AG09309 (cell line): Measurements from ENCODE around the gene CACNA1C.

Source experiments
- DNase-seq: peaks from one replicate; pipeline ENCODE4 v3.0.0-alpha.2; 2010; ENCODE audit warnings: low read depth
- H3K4me3 ChIP-seq: 2 replicates; pipeline ENCODE4 v1.5.1; 2011; ENCODE audit warnings: mild to moderate bottlenecking, low read depth, low read length, moderate library complexity; ENCODE audit not compliant: control insufficient read depth
- TF ChIP-seq, protein P1 (sequence below): IDR thresholded peaks from 2 replicates; pipeline ENCODE4 v1.5.1; 2011; ENCODE audit warnings: mild to moderate bottlenecking, low read depth, low read length, inconsistent platforms; ENCODE audit not compliant: insufficient read depth, control insufficient read depth; ENCODE audit errors: missing control alignments

The CACNA1C gene

DNA sequence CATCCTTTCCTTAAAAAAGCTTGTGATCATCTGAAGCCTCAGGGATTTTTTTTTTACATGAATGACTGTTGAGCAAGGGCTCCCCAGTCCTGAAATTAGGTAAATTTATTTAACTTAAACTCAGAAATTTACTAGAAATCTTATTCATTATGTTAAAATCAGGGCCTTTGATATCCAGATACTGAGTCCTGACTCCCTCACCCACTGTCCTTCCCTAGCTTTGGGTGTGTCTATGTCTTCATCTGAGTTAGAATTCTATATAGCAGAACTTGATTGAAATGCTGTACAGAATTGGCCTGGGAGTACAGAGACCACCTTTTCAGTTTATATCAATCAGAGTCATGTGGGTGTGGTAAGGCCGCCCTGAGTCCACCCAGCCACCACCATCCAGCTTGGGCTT, 260.0 kb downstream of the CACNA1C start:
- DNase-seq = no peak
- TF ChIP-seq, protein P1, sequence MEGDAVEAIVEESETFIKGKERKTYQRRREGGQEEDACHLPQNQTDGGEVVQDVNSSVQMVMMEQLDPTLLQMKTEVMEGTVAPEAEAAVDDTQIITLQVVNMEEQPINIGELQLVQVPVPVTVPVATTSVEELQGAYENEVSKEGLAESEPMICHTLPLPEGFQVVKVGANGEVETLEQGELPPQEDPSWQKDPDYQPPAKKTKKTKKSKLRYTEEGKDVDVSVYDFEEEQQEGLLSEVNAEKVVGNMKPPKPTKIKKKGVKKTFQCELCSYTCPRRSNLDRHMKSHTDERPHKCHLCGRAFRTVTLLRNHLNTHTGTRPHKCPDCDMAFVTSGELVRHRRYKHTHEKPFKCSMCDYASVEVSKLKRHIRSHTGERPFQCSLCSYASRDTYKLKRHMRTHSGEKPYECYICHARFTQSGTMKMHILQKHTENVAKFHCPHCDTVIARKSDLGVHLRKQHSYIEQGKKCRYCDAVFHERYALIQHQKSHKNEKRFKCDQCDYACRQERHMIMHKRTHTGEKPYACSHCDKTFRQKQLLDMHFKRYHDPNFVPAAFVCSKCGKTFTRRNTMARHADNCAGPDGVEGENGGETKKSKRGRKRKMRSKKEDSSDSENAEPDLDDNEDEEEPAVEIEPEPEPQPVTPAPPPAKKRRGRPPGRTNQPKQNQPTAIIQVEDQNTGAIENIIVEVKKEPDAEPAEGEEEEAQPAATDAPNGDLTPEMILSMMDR = no peak
- H3K4me3 ChIP-seq = no peak overlapping the region

DNA sequence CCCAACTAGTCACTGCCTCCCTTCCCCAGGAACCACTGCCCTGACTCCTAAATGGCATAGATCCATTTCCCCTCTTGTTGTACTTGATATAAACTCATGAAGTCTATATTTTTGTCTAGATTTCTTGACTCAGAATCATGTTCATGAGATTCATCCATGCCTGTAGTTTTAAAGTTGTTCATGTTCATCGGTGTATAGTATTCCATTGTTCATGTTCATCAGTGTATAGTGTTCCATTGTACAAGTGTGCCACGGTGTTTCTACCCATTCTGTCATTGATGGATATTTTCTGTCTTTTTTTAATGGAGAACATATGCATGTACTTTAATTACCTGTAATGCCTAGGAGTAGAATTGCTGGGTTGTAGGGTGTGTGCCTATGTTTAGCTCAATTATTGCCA, 261.7 kb downstream of the CACNA1C start:
- DNase-seq = no peak
- TF ChIP-seq, protein P1 = no peak
- no peak overlapping the region for H3K4me3 ChIP-seq

DNA sequence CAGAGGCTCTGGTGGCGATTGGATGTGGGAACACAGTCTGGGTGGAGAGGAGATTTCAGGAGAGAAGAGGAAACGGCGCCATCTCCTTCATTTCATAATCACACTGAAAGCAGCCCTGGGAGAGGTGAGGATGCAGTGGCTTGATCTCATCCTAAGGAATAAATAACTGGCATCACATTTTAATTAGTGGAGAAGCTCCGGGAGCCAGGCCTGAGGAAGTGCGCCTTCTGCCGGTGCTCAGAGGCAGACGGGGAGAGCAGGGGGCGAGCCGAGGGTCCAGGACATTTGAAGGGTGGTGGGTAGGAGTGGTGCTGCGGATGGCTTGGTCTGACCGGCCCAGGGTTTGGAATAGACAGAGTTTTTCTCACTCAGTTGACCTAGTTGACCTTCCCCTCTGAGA, 265.0 kb downstream of the CACNA1C start:
- no peak overlapping the region for H3K4me3 ChIP-seq
- no peak for DNase-seq
- TF ChIP-seq, protein P1 = no peak

DNA sequence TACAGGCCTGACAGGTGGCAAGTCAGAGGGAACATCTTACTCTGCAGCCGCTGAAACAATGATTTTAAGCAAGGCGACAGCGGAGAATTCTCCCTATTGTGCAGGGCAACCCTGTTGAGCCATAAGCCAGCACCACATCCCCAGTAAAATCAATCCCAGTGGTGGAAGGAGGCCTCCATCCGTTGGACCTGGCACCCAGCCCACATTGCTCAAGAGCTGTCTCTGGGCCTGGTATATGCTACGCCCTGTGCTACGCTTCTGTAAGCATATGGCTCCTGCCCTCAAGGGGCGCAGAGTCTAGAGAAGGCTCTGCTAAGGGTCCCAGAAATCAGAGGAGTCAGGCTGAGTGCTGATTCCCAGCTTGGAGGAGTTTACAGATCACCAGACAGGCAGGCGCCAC, 265.5 kb downstream of the CACNA1C start:
- no peak for DNase-seq
- no peak overlapping the region for H3K4me3 ChIP-seq
- TF ChIP-seq, protein P1 = no peak

DNA sequence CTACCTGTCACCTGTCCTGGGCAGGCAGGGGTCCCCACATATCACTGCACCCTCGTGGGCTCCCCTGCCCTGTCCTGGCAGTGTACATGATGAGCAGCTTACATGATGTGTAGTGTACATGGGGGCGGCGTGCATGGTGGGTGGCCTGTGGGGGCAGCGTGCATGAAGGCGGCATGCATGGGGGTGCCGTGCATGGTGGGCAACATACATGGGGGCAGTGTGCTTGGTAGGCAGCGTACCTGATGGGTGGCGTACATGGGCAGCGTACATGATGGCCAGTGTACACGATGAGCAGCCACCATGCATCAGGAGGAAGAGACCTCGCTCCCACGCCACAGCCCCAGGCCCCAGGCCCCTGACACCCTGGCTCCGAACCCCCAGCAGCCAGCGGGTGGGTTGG, 266.3 kb downstream of the CACNA1C start:
- no peak for DNase-seq
- no peak overlapping the region for H3K4me3 ChIP-seq
- TF ChIP-seq, protein P1 = no peak

DNA sequence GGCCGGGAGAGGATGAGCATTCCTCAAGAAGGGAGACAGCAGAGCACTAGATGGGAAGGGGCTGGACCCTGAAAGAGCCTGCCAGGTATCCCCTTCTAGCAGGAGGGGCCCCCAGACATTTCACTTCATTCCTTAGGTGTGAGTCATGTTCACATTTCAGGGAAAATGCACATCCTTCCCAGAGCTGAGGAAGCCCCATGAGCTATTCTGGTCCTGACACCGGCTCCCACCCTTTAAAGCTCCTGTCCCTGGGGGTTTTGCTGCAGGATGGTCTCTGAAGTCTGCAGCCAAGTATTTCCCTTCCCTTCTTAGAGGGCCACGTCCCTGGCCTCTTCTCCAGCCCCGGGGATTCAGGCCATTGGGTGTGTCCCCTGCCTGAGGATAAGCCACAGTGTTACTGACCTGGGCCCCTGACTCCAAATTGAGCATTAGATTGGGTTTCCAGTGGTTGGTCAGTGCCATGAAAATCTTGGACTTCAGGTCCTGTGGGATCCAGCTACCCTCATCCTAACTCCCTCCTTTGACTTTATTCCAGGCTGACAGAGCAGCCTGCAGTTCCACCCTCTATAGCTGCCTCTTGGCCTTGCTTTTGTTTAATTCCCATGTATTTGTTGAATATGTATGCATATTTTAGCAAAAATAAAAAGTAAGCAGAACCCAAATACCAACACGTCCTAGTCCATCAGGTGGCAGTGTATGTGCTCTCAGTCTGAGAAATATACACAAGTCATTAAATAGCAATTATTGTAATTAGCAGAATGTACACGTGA, 267.1 kb downstream of the CACNA1C start:
- no peak overlapping the region for H3K4me3 ChIP-seq
- TF ChIP-seq, protein P1 = no peak
- DNase-seq = no peak
